Measurements from ENCODE around the gene MPDZ.

Gene MPDZ

DNA sequence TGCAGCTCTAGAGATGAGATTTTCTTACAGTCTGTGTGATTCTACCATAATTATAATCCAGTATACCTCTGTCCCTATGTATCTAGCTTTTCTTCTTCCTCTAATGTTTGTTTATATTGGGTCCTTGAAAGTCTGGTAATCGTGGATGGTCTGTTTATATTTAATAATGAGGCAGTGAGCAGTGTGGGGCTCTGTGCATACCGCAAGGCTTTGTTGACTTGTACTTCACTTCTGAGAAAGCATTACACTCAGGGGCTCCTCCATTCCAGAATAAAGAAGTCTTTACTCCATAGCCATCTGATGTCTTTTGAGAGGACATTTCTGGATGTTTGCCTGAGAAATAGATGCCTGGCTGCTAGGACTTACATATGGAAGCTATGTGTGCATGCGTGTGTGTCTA lies 4.5 kb upstream of the MPDZ start:
- Histone ChIP-seq H3K79me2 (ENCODE audit: insufficient read depth, low read length) (no peaks in the 10 kb centered on the region), H2AFZ (ENCODE audit: low read length) (no peak overlapping the region), H3K27ac (ENCODE audit: low read depth, low read length, poor library complexity, severe bottlenecking) (no peak overlapping the region), H3K9me3 (ENCODE audit: low read length) (no peaks in the 10 kb centered on the region), H3K9me2 (ENCODE audit: low read depth, low read length) (no peaks in the 10 kb centered on the region), H3K27me3 (ENCODE audit: insufficient read depth, low read length) (no peaks in the 10 kb centered on the region), H3F3A (ENCODE audit: insufficient read depth, low read length) (no peaks in the 10 kb centered on the region), H3K4me1 (ENCODE audit: insufficient read depth, low read length, severe bottlenecking) (no peaks in the 10 kb centered on the region), H4K20me1 (ENCODE audit: insufficient read depth, low read length) (no peaks in the 10 kb centered on the region), H3K36me3 (ENCODE audit: insufficient read depth, low read length) (no peaks in the 10 kb centered on the region), H3K4me3 (ENCODE audit: low read depth, low read length, poor library complexity, severe bottlenecking) (no peak overlapping the region), H3K9ac (ENCODE audit: low read length) (no peak overlapping the region), H3K4me2 (ENCODE audit: low read length) (no peak overlapping the region)
- TF ChIP-seq EZH2 (IDR thresholded peaks at IDR 0.05; ENCODE audit: borderline replicate concordance, low read length) (no peak), CTCF (IDR thresholded peaks at IDR 0.05; ENCODE audit: low read length) (no peak)

GRCh38 chr9:13282998-13283397 lies 3.5 kb upstream of the MPDZ start:
- Histone ChIP-seq H3K9ac (ENCODE audit: low read length) (no peak overlapping the region), H3K27ac (ENCODE audit: low read depth, low read length, poor library complexity, severe bottlenecking) (no peak overlapping the region), H3K4me3 (ENCODE audit: low read depth, low read length, poor library complexity, severe bottlenecking) (no peak overlapping the region)

GRCh38 chr9:13281356-13282016 lies 2.0 kb upstream of the MPDZ start:
- no peak overlapping the region for H3K27ac ChIP-seq (ENCODE audit: low read depth, low read length, poor library complexity, severe bottlenecking)
- H3K9me3 ChIP-seq (ENCODE audit: low read length) = no peaks in the 10 kb centered on the region
- no peaks in the 10 kb centered on the region for H3K4me1 ChIP-seq (ENCODE audit: insufficient read depth, low read length, severe bottlenecking)
- no peaks in the 10 kb centered on the region for H3K9me2 ChIP-seq (ENCODE audit: low read depth, low read length)
- no peaks in the 10 kb centered on the region for H3K79me2 ChIP-seq (ENCODE audit: insufficient read depth, low read length)
- no peak overlapping the region for H2AFZ ChIP-seq (ENCODE audit: low read length)
- H3F3A ChIP-seq (ENCODE audit: insufficient read depth, low read length) = no peaks in the 10 kb centered on the region
- H3K36me3 ChIP-seq (ENCODE audit: insufficient read depth, low read length) = no peaks in the 10 kb centered on the region
- H3K27me3 ChIP-seq (ENCODE audit: insufficient read depth, low read length) = no peaks in the 10 kb centered on the region
- no peak overlapping the region for H3K9ac ChIP-seq (ENCODE audit: low read length)
- H3K4me2 ChIP-seq (ENCODE audit: low read length) = no peak overlapping the region
- TF ChIP-seq CTCF (IDR thresholded peaks at IDR 0.05; ENCODE audit: low read length) (no peak), EZH2 (IDR thresholded peaks at IDR 0.05; ENCODE audit: borderline replicate concordance, low read length) (no peak)
- no peaks in the 10 kb centered on the region for H4K20me1 ChIP-seq (ENCODE audit: insufficient read depth, low read length)
- no peak overlapping the region for H3K4me3 ChIP-seq (ENCODE audit: low read depth, low read length, poor library complexity, severe bottlenecking)

More at GRCh38 chr9:13282998-13283397, 3.5 kb upstream of the MPDZ start:
- H3K9me2 ChIP-seq (ENCODE audit: low read depth, low read length) = no peaks in the 10 kb centered on the region
- H3K36me3 ChIP-seq (ENCODE audit: insufficient read depth, low read length) = no peaks in the 10 kb centered on the region
- H2AFZ ChIP-seq (ENCODE audit: low read length) = no peak overlapping the region
- H3K9me3 ChIP-seq (ENCODE audit: low read length) = no peaks in the 10 kb centered on the region
- H3K27me3 ChIP-seq (ENCODE audit: insufficient read depth, low read length) = no peaks in the 10 kb centered on the region
- no peak for TF ChIP-seq EZH2 (IDR thresholded peaks at IDR 0.05; ENCODE audit: borderline replicate concordance, low read length)
- TF ChIP-seq CTCF (IDR thresholded peaks at IDR 0.05; ENCODE audit: low read length) = no peak
- H3K4me1 ChIP-seq (ENCODE audit: insufficient read depth, low read length, severe bottlenecking) = no peaks in the 10 kb centered on the region
- no peaks in the 10 kb centered on the region for H3K79me2 ChIP-seq (ENCODE audit: insufficient read depth, low read length)
- no peaks in the 10 kb centered on the region for H3F3A ChIP-seq (ENCODE audit: insufficient read depth, low read length)
- H4K20me1 ChIP-seq (ENCODE audit: insufficient read depth, low read length) = no peaks in the 10 kb centered on the region
- no peak overlapping the region for H3K4me2 ChIP-seq (ENCODE audit: low read length)

Measured in OCI-LY1 (cell line).